ENCODE data around the gene DSCAML1.

- TF ChIP-seq EZH2phosphoT487 (IDR thresholded peaks at IDR 0.05; ENCODE audit: insufficient read depth, low read depth) (no peak), EZH2 (IDR thresholded peaks at IDR 0.05; ENCODE audit: insufficient read depth, poor library complexity, severe bottlenecking) (no peak)
These were observed 318.7 kb downstream of the DSCAML1 start for GRCh38 chr11:117478126-117478860.
